Mammary epithelial cell (primary cell): ENCODE results near the gene KCNQ1.

ENCODE experiments used
- EZH2 ChIP-seq: IDR thresholded peaks from 2 replicates; pipeline ENCODE4 v1.6.1; 2012; ENCODE audit warnings: low read length, inconsistent platforms, borderline replicate concordance
- TF ChIP-seq, protein P1 (sequence below), 2 donors: IDR thresholded peaks in 1 of 2; conservative IDR thresholded peaks in 1 of 2; 2 replicates each; pipeline ENCODE4 v1.5.1; 2011 to 2012; ENCODE audit warnings: inconsistent platforms in 2 of 2, low read length in 2 of 2, mild to moderate bottlenecking in 2 of 2, control low read depth in 1 of 2, low read depth in 1 of 2; ENCODE audit not compliant: insufficient read depth in 1 of 2; ENCODE audit errors: extremely low read depth in 1 of 2

- TF ChIP-seq, protein P1, sequence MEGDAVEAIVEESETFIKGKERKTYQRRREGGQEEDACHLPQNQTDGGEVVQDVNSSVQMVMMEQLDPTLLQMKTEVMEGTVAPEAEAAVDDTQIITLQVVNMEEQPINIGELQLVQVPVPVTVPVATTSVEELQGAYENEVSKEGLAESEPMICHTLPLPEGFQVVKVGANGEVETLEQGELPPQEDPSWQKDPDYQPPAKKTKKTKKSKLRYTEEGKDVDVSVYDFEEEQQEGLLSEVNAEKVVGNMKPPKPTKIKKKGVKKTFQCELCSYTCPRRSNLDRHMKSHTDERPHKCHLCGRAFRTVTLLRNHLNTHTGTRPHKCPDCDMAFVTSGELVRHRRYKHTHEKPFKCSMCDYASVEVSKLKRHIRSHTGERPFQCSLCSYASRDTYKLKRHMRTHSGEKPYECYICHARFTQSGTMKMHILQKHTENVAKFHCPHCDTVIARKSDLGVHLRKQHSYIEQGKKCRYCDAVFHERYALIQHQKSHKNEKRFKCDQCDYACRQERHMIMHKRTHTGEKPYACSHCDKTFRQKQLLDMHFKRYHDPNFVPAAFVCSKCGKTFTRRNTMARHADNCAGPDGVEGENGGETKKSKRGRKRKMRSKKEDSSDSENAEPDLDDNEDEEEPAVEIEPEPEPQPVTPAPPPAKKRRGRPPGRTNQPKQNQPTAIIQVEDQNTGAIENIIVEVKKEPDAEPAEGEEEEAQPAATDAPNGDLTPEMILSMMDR (conservative IDR thresholded peaks at IDR 0.05 in 1 of 2, IDR thresholded peaks at IDR 0.05 in 1 of 2; ENCODE audit: extremely low read depth in 1 of 2, insufficient read depth in 1 of 2, low read depth in 1 of 2, low read length in 2 of 2) = no peak
- no peak for TF ChIP-seq EZH2
Measured at GRCh38 chr11:2763984-2764383, 319.2 kb downstream of the KCNQ1 start.
